LNCAP (cell line): ENCODE results near the gene LRRC25.

Source experiments
- TF ChIP-seq, protein P1 (sequence below): fragments of 450-650 bp; IDR thresholded peaks from 2 replicates; pipeline ENCODE4 v1.5.1; 2017; ENCODE audit warnings: mild to moderate bottlenecking

LRRC25 gene

DNA sequence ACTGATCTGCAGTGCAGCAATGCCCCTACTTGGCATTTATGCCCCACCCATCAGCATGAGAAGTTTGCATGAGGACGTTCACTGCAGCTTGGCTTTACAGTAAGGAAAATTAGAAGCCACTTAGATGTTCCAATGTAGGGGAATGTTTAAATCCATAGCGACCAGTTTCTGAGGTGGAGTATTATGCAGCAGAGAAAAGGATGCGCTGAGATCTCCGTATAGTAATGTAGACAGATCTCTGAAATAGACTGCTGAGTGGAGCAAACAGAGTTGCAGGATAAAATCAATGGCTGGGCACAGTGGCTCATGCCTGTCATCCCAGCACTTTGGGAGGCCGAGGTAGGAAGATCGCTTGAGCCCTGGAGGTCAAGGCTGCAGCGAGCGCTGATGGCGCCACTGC, 46.9 kb downstream of the LRRC25 start:
- TF ChIP-seq, protein P1, sequence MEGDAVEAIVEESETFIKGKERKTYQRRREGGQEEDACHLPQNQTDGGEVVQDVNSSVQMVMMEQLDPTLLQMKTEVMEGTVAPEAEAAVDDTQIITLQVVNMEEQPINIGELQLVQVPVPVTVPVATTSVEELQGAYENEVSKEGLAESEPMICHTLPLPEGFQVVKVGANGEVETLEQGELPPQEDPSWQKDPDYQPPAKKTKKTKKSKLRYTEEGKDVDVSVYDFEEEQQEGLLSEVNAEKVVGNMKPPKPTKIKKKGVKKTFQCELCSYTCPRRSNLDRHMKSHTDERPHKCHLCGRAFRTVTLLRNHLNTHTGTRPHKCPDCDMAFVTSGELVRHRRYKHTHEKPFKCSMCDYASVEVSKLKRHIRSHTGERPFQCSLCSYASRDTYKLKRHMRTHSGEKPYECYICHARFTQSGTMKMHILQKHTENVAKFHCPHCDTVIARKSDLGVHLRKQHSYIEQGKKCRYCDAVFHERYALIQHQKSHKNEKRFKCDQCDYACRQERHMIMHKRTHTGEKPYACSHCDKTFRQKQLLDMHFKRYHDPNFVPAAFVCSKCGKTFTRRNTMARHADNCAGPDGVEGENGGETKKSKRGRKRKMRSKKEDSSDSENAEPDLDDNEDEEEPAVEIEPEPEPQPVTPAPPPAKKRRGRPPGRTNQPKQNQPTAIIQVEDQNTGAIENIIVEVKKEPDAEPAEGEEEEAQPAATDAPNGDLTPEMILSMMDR, result no peak

GRCh38 chr19:18349524-18350128, 47.8 kb downstream of the LRRC25 start:
- TF ChIP-seq, protein P1, result peak; percentile 88

GRCh38 chr19:18348171-18348570, 49.3 kb downstream of the LRRC25 start:
- TF ChIP-seq, protein P1, result no peak

DNA sequence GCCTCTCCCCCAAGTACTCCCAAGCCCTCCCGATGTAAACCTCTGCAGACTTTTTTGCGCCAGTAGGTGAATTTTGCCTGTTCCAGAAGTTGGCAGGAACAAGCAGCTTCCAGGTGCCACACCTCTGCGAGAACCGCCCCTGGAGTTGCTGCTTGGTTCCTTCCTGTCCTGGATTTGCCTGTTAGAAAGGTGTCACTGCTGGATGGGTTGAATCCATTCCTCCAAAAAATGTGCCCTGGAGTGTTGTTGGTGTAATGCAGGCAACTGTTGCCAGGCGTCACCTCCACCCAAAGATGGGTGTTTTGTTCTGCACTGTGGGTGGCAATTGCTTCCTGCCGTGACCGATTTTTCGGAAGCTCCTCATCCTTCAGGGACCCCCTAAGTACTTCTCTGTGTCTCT, 51.3 kb downstream of the LRRC25 start:
- TF ChIP-seq, protein P1, result no peak

- TF ChIP-seq, protein P1, result no peak
These were observed 52.1 kb downstream of the LRRC25 start for GRCh38 chr19:18345296-18345695.

DNA sequence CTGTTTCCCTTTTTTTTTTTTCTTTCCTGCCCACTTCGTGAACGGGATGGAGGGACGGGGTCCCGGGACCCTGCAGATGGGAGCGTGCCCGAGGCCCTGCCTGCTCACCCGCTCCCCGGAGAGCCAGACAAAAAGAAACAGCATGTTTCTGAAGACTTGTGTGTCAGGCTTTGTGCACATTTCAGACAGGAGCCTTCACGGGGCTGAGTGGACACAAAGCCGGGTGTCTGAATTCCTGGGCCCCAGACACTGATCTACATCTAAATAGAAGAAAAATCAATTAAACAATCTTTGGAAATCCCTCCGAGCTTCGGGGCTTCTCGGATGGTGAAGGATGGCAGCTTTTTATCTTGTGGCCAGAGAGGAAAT, 52.9 kb downstream of the LRRC25 start:
- TF ChIP-seq, protein P1, result no peak

- TF ChIP-seq, protein P1, result no peak
These were observed 55.3 kb downstream of the LRRC25 start for GRCh38 chr19:18342090-18342632.
